Stomach (tissue), 4 donors: Measurements from ENCODE around the gene TAAR9.

ENCODE experiments used
- CTCF ChIP-seq, 7 experiments: fragments of 450-650 bp in 4 of 7; fragments of 200-600 bp in 3 of 7; sonication (generic) in 3 of 7; IDR thresholded peaks; one replicate each; pipeline ENCODE4 v1.5.1; 2016 to 2019; ENCODE audit warnings: antibody characterized with exemption in 7 of 7, control low read depth in 2 of 7, mild to moderate bottlenecking in 1 of 7
- POLR2A ChIP-seq, 4 donors: fragments of 450-650 bp; IDR thresholded peaks; one replicate each; pipeline ENCODE4 v1.6.1; 2016; ENCODE audit warnings: antibody characterized with exemption in 4 of 4, control low read depth in 2 of 4, mild to moderate bottlenecking in 1 of 4, moderate library complexity in 1 of 4
- POLR2AphosphoS5 ChIP-seq, 3 donors: sonication (generic); formaldehyde crosslinking; IDR thresholded peaks; one replicate each; pipeline ENCODE4 v1.6.1; 2016; ENCODE audit warnings: antibody characterized with exemption in 3 of 3

GRCh38 chr6:132491303-132491702, 46.8 kb upstream of the TAAR9 start:
- TF ChIP-seq CTCF (IDR thresholded peaks at IDR 0.05) (no peak), POLR2AphosphoS5 (IDR thresholded peaks at IDR 0.05) (no peak), POLR2A (IDR thresholded peaks at IDR 0.05) (no peak)
